ENCODE data around the gene GPR179.

DNA sequence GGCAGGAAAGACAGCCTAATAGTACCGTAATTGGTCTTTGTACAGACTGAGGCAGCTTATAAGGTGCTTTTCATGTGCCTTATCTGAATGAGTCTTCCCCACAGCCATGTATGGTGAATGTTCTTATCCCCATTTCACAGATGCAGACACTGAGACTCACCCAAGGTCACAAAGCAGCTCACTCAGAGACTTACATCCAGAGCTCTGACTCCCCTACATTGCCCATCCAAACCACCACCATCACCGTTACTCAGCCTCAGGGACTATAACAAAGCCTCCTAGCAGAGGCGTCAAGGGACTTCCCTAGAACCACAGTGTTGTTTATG lies 627 bp upstream of the GPR179 start:
- TF ChIP-seq CREB1 (IDR thresholded peaks at IDR 0.05; ENCODE audit: low read depth) (no peak), YY1 (IDR thresholded peaks at IDR 0.05; ENCODE audit: low read depth) (no peak), FOXM1 (IDR thresholded peaks at IDR 0.05; ENCODE audit: borderline replicate concordance, low read depth) (no peak), EGR1 (IDR thresholded peaks at IDR 0.05) (no peak), TAF1 (IDR thresholded peaks at IDR 0.05; ENCODE audit: low read depth) (no peak)
- TF ChIP-seq, protein P1, sequence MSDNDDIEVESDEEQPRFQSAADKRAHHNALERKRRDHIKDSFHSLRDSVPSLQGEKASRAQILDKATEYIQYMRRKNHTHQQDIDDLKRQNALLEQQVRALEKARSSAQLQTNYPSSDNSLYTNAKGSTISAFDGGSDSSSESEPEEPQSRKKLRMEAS (IDR thresholded peaks at IDR 0.05) = no peak
